HEK293T (cell line): ENCODE results near the gene RFLNA.

ENCODE experiments used
- HDGF ChIP-seq: fragments of 450-650 bp; IDR thresholded peaks from 2 replicates; pipeline ENCODE4 v1.6.1; 2017; ENCODE audit warnings: antibody characterized with exemption, borderline replicate concordance
- SP1 ChIP-seq: fragments of 450-650 bp; IDR thresholded peaks from 2 replicates; pipeline ENCODE4 v1.6.1; 2017
- TARDBP ChIP-seq: fragments of 450-650 bp; IDR thresholded peaks from 2 replicates; pipeline ENCODE4 v1.6.1; 2016

DNA sequence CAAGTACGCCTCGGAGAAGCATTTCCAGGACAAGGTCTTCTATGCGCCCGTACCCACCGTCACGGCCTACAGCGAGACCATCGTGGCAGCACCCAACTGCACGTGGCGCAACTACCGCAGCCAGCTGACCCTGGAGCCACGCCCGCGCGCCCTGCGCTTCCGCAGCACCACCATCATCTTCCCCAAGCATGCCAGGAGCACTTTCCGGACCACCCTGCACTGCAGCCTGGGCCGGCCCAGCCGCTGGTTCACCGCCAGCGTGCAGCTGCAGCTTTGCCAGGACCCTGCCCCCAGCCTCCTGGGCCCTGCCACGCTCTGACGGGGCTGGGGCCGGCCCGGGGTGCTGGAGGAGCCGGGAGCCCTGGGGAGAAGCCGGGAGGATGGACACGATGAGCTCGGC is 19.3 kb downstream of the RFLNA start:
- TF ChIP-seq TARDBP (no peak), SP1 (no peak), HDGF (no peak)
